GM19455 (cell line): ENCODE results near the gene USP12.
"Not testable (repeated sequence)": the region's sequence is repeated elsewhere in the genome, so short reads cannot be mapped to it uniquely, and the experiment has no call there.

Experiments
- ATAC-seq: cut with Tn5 transposase; IDR thresholded peaks from one replicate; pipeline ENCODE4 v1.9.1; 2021; ENCODE audit not compliant: unreplicated experiment

The USP12 gene, protein sequence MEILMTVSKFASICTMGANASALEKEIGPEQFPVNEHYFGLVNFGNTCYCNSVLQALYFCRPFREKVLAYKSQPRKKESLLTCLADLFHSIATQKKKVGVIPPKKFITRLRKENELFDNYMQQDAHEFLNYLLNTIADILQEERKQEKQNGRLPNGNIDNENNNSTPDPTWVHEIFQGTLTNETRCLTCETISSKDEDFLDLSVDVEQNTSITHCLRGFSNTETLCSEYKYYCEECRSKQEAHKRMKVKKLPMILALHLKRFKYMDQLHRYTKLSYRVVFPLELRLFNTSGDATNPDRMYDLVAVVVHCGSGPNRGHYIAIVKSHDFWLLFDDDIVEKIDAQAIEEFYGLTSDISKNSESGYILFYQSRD

DNA sequence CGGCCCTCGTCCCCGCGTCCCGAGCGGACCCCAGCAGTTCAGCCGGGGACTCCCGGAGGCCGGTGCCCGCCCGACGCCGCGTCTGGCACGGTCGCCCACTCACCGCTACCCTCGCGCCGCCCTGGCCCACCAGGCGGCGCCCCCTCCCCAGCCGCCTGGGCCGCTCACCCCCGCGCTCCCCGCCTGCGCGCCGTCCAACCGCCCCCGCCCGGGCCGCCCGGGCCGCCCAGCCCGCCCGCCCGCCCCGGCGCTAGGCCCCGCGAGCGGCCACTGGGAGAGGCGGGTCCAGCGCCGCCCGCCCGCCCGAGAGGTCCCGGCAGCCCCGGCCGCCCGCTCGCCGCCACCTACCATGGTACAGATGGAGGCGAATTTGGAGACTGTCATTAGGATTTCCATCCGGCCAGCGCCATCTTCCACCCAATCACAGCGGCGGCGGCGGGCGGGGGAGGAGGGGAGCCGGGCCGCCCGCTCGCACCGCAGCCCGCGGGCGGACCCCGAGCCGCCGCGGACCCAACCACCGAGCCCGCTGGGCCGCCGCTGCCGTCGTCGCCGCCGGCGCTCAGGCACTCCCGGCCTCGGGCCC, at the start of gene USP12:
USP12 (minus strand) TSS at position 568 of the 583 bp plus-strand sequence; CDS start at position 396, 172 bp downstream.
- peak; percentile 8 for ATAC-seq

DNA sequence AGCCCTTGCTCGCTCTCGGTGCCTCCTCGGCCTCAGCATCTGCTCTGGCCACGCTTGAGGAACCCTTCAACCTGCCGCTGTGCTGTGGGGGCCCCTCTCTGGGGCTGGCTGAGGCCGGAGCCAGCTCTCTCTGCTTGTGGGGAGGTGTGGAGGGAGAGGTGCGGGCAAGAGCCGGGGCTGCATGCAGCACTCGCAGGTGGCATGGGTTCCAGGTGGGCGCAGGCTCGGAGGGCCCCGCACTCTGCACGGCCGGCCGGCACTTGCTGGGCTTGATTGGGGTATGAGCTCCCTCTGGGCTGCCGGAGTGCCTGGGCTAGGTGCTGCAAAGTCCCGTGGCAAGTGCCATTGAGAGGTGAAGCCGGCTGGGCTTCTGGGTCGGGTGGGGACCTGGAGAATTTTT, 48.0 kb upstream of the USP12 start:
- no peak for ATAC-seq

DNA sequence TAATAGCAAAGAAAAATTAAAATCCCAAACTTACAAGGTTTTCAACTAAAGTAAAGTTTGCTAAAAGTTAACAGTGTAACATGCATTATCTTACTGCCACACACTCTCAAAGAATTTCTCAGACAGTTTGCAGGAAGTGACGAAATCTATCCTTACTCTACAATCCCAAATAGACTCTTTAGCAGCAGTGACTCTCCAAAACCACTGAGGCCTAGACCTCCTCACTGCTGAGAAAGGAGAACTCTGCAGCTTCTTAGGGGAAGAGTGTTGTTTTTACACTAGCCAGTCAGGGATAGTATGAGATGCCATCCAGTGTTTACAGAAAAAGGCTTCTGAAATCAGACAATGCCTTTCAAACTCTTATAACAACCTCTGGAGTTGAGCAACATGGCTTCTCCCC, 47.2 kb upstream of the USP12 start:
- ATAC-seq: not testable (repeated sequence)

DNA sequence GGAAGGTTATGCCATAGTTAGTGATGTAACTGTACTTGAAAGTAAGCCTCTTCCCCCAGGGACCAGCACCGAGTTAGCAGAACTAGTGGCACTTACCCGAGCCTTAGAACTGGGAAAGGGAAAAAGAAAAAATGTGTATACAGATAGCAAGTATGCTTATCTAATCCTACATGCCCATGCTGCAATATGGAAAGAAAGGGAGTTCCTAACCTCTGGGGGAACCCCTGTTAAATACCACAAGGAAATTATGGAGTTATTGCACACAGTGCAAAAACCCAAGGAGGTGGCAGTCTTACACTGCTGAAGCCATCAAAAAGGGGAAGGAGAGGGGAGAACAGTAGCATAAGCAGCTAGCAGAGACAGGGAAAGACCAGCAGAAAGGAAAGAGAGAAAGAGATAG, 46.2 kb upstream of the USP12 start:
- not testable (repeated sequence) for ATAC-seq

DNA sequence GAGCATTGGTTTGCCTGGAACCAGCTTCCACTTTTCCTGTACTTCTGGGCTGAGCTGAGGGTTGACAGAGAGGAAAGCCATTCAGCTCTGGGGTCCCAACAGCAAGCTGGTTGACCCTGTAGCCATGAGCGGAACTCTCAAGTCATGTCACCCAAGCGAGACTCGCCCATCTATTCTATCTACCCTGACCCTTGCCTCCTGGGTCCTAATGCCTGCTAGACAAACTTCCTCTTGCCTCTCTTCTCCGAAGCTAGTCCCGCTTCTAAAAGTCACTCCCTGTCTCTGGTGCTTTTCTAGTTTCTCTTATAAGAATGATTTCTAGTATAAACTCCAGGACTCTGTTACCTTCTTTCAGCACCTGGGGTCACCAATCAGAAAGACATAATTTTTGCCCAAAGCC, 41.8 kb upstream of the USP12 start:
- not testable (repeated sequence) for ATAC-seq

DNA sequence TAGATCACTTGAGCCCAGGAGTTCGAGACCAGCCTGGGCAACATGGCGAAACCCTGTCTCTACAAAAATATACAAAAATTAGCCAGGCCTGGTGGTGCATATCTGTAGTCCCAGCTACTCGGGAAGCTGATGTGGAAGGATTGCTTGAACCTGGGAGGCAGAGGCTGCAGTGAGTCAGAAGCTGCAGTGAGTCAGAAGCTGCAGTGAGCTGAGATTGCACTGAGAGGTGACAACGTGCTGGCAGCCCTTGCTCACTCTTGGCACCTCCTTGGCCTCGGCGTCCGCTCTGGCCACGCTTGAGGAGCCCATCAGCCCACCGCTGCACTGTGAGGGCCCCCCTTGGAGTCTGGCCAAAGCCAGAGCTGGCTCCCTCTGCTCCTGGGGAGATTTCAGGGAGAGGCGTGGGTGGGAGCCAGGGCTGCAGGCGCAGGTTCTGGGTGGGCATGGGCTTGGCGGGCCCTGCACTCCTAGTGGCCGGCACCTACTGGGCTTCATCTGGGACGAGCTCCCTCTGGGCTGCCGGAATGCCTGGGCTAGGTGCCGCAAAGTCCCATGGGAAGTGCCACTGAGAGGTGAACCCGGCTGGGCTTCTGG, 40.3 kb upstream of the USP12 start:
- ATAC-seq: no peak

- no peak for ATAC-seq
Measured at GRCh38 chr13:27211271-27211670, 39.7 kb upstream of the USP12 start.

DNA sequence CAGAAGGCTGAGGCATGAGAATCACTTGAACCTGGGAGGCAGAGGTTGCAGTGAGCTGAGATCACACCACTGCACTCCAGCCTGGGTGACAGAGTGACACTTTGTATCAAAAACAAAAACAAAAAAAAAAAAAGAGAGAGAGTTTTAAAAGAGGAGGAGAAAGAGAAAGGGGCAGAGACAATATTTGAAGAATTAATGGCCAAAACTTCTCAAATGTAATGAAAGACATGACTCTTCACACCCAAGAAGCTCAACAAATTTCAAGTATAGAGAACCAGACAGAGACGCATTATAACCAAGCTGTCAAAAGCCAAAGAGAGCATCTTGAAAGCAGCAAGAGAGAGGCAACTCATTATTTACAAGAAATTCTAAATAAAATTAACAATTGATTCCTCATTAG, 36.9 kb upstream of the USP12 start:
- ATAC-seq: no peak

GRCh38 chr13:27203854-27204253, 32.2 kb upstream of the USP12 start:
- no peak for ATAC-seq

DNA sequence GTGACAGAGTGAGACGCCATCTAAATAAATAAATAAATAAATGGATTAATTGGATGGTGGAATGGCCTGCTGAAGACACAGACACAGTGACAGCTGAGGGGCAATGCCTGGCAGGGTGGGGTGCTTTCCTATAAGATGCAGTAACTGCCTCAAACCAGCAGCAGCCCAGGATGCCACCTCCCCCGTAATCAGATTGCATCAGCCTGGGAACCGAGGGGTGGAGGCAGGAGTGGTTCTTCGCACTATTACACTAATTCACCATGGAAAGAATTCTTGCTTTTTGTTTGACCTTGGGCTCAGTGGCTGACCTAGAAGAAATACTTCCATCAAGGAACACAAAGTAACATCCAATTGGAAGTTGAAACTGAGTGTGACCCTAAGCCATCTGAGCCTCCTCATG, 31.6 kb upstream of the USP12 start:
- no peak for ATAC-seq

DNA sequence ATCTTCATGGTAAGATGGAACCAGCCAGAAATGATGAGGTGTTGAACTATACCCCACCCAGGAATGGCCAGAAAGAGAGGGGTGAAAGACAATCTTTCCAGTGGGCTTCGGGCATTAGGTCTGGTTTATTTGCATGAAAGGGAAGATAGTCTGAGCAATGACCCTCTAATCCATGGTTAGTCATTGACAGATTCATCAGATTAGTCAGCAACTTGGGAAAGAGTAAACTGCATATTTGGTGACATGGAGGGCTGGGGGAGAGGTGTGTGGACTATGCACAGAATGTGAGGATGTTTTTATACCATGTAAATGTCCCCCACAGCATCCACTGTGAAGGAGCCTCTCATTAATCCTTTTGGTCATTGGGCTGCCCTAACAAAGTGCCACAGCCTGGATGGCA, 30.1 kb upstream of the USP12 start:
- no peak for ATAC-seq

DNA sequence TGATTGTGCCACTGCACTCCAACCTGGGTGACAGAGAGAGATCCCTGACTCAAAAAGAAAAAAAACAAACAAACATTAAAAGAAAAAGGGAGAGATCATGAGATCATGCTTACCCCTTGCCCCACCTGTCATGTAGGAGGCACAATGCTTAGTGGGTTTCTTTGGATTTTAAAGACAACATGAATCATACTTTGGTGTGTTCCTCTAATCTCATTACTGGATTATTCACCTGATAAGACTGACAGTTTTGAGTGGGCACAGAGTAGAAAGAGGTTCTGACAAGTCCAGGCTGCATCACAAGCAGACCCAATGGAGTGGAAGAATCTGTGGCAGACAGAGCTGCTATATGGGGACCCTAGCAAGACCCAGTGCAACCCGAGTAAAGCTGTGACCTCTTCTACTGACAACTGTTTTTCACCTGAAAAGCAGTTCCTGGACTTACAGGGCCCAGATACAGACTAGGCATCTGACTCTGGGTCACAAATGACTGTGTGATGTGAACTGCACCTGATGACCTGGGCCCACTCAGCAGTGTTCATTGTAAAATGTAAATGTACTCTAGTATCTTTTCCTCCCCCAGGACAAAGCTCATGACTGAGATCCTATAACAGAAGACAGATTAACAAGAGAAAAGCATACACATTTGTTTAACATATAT, 28.9 kb upstream of the USP12 start:
- ATAC-seq: no peak

DNA sequence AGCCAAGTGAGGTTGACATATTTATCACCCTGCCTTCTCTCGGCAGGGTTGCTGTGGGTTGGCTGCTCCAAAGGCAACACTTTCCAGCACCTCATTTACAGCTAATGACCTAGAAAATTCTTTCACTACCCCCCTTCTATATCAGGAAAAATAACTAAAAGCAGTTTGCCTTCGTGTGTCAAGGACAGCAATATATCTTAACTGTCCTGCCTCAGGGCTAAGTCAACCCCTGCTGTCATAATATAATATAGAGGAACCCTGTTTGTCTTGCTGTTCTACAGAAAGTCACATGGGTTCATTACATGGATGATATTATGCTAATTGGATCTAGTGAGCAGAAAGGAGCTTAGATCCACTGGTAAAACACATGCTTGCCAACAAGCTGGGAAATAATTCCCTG, 28.1 kb upstream of the USP12 start:
- no peak for ATAC-seq

DNA sequence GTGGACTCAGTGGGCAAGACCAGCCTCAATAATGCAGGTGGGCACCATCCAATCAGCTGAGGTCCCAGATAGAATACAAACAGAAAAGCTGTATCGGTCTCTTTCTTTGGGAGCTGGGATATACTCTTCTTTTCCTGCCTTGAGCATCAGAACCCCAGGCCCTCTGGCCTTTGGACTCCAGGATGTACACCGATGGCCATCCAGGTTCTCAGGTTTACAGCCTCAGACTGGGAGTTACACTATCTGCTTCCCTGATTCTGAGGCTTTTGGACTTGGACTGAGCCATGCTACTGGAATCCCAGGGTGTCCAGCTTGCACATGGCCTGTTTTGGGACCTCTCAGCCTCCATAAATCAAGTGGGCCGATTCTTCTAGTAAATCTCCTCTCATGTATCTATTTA, 27.6 kb upstream of the USP12 start:
- ATAC-seq: no peak

DNA sequence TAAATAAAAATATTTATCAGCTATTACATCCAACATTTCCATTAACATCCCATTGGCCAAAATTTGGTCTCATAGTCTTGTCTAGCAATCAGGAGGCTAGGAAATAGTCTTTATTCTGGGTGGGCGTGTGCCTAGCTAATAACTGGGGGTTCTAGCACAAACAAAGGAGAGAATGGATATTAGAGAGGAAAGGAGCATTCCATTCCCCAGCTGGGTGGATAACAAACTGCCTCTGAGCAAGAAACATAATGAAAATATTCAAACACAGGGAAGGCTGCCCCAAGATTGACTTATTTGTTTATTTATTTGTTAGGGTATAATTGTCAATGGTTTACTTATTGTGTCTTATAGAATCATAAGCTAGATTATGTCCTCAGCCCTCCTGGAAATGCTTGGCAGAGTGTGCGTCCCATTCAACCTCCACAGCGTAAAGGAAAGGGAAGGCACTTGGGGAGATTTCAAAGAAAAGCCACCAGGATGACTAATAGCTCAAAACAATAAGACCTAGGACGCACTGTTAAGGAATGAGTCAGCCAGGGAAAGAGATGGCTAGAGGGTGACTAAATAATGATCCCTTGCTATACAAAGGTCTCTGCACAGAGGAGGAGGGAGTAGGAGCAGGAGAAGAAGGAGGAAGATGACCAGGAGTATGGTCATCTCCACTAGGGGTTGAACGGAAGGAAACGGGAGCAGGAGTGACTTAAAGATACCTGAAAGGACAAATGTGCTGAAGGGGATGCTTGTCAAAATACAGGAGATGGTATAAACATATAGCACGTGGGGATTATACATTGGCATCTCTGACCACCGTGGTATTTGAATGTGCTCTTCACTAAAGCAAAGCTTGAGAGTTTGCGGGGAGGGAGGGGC, 23.5 kb upstream of the USP12 start:
- no peak for ATAC-seq

GRCh38 chr13:27194209-27194608, 22.6 kb upstream of the USP12 start:
- ATAC-seq: no peak

DNA sequence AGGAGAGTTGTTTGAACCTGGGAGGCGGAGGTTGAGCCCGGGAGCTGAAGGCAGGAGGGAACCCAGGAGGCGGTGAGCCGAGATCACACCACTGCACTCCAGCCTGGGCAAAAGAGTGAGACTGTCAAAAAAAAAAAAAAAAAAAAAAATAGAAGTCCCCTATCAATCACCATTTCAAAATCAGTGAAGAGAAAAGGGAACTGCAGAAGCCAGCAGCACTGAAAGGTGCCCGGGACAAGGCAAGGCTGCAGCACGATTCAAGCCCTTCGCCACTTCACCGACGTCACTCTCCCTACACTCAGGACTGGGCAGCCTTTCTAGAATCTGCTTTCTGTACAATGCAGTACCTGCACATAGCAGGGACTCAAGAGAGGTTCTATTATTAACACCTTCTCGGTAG, 21.9 kb upstream of the USP12 start:
- ATAC-seq: no peak

GRCh38 chr13:27192973-27193372, 21.4 kb upstream of the USP12 start:
- ATAC-seq: no peak

DNA sequence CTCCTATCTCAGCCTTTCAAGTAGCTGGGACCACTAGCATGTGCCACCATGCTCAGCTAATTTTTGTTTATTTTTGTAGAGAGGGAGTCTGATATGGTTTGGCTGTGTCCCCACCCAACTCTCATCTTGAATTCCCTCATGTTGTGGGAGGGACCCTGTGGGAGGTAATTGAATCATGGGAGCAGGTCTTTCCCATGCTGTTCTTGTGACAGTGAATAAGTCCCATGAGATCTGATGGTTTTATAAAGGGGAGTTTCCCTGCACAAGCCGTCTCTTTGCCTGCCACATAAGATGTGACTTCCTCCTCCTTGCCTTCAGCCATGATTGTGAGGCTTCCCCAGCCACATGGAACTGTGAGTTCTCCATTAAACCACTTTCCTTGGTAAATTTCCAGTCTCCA, 20.8 kb upstream of the USP12 start:
- not testable (repeated sequence) for ATAC-seq

- ATAC-seq: no peak
Measured at GRCh38 chr13:27189192-27189591, 17.6 kb upstream of the USP12 start.

GRCh38 chr13:27188239-27188638, 16.6 kb upstream of the USP12 start:
- no peak for ATAC-seq
